HT-29 (cell line): ENCODE results near the gene CD4. TPM values are rescaled to one million over a fixed set of nuclear protein-coding genes. Genes with fewer than 3 reads are reported as not detected.

Experiments
- DNase-seq: peaks from one replicate; pipeline ENCODE4 v3.0.0-alpha.2; 2015; ENCODE audit warnings: low spot score
- total RNA-seq: library from RNA; depleted of rRNA; stranded (reverse); fragments of >200 nt; shearing (Covaris generic); gene quantifications from 2 replicates; pipeline ENCODE4 v1.2.3, GENCODE V29; 2014

The CD4 gene
- total RNA-seq, 1 experiment from 2014 or later = 0.25 TPM

DNA sequence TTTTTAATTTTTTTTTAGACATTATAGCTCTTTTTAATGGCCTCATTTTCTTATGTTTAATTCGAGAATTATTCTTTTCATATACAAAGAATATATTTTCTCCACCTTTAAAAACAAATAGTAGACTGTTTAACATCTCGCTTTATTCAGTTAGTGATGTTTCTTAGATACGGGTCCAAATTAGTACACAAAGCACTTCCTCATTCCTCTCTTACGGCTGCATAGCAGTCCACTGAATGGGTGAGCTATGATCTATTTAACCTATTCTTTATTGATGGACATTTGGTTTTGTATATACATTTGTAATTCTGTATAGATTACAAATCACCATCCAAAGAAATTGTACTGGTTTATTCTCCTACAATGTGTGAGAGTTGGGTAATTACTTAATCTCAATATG lies 24.0 kb downstream of the CD4 start:
- DNase-seq = no peak

DNA sequence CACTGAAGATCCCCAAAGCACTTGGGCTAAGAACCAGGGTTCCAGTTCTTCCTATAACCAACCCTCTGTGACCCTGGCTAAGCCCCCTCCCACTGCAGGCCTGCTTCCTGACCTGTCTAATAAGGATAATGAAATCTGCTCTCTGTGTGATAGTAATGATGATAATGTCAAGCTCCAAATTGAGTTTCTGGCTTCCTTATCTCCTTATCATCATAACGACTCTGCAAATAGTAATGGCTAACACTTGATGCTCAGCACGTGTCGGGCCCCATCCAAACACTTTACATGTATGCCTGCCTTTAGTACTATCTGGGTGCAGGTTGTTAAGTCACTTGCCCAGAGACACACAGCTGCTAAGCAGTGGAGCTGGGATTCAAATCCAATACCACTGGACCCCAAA lies 27.3 kb downstream of the CD4 start:
- DNase-seq = no peak

DNA sequence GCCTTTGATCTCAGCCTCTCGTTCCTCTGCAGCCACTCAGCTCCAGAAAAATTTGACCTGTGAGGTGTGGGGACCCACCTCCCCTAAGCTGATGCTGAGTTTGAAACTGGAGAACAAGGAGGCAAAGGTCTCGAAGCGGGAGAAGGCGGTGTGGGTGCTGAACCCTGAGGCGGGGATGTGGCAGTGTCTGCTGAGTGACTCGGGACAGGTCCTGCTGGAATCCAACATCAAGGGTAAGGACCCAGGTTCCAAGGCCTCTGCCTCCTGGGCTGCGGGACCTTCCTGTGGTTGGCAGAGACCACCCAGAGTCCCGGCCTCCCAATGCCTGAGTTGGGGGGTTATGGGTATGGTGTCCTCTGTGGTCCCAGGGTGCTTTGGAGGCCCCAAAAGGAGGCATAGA lies 27.8 kb downstream of the CD4 start:
- DNase-seq = no peak

DNA sequence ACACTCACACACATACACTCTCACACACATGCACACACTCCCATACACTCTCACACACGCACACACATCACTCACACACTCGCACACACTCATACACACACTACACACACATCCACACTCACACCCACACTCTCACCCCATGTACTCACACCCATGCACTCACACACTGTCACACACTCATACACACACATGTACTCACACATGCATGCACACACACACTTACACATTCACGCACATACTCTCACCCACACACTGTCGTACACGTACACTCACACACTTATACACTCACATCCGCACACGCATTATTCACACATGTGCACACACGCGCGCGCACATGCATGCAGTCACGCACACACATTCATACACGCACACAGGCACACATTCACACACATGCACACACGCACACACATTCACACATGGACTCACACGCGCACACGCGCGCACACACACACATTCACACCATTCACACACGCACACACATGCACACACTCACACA lies 28.4 kb downstream of the CD4 start:
- DNase-seq = no peak

DNA sequence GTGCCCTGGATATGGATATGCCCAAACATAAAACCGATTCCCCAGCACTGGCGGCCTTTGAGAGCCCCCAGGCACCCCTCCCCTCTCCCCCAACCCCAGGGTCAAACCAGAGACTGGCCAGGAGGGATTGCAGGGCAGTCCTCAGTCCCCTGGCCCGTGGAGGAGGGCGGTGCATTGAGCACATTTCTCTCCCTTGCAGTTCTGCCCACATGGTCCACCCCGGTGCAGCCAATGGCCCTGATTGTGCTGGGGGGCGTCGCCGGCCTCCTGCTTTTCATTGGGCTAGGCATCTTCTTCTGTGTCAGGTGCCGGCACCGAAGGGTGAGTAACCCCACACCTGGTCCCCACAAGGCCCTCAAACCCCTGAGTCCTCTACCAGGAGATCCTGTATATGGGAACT lies 28.9 kb downstream of the CD4 start:
- no peak for DNase-seq

DNA sequence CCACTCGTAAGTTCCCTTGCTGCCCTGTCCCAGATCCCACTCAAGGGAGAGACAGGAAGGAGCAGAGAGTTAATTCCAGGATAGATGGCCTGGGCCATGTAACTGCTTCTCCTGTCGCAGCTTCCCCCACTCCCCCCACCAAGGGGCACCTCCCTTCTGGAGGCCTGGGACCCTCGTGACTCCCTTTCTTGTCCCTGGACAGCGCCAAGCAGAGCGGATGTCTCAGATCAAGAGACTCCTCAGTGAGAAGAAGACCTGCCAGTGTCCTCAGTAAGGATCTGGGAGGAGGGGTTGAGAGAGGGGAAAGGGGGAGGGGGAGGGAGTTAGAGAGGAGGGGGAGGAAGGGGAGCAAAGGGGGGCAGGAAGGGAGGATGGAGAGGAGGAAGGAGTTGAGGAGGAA lies 29.3 kb downstream of the CD4 start:
- no peak for DNase-seq

DNA sequence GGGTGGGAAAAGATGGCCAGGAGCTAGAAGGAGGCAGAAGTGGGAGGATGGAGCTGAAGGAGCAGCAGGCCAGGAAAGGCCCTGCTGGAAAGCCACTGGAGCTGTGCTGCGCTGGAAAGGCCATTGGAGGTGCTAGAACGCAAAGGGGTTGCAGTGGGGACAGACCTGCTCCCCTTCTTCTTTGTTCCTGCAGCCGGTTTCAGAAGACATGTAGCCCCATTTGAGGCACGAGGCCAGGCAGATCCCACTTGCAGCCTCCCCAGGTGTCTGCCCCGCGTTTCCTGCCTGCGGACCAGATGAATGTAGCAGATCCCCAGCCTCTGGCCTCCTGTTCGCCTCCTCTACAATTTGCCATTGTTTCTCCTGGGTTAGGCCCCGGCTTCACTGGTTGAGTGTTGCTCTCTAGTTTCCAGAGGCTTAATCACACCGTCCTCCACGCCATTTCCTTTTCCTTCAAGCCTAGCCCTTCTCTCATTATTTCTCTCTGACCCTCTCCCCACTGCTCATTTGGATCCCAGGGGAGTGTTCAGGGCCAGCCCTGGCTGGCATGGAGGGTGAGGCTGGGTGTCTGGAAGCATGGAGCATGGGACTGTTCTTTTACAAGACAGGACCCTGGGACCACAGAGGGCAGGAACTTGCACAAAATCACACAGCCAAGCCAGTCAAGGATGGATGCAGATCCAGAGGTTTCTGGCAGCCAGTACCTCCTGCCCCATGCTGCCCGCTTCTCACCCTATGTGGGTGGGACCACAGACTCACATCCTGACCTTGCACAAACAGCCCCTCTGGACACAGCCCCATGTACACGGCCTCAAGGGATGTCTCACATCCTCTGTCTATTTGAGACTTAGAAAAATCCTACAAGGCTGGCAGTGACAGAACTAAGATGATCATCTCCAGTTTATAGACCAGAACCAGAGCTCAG lies 30.0 kb downstream of the CD4 start:
- no peak for DNase-seq

DNA sequence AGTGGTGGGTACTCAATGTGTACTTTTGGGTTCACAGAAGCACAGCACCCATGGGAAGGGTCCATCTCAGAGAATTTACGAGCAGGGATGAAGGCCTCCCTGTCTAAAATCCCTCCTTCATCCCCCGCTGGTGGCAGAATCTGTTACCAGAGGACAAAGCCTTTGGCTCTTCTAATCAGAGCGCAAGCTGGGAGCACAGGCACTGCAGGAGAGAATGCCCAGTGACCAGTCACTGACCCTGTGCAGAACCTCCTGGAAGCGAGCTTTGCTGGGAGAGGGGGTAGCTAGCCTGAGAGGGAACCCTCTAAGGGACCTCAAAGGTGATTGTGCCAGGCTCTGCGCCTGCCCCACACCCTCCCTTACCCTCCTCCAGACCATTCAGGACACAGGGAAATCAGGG lies 30.8 kb downstream of the CD4 start:
- DNase-seq = no peak

DNA sequence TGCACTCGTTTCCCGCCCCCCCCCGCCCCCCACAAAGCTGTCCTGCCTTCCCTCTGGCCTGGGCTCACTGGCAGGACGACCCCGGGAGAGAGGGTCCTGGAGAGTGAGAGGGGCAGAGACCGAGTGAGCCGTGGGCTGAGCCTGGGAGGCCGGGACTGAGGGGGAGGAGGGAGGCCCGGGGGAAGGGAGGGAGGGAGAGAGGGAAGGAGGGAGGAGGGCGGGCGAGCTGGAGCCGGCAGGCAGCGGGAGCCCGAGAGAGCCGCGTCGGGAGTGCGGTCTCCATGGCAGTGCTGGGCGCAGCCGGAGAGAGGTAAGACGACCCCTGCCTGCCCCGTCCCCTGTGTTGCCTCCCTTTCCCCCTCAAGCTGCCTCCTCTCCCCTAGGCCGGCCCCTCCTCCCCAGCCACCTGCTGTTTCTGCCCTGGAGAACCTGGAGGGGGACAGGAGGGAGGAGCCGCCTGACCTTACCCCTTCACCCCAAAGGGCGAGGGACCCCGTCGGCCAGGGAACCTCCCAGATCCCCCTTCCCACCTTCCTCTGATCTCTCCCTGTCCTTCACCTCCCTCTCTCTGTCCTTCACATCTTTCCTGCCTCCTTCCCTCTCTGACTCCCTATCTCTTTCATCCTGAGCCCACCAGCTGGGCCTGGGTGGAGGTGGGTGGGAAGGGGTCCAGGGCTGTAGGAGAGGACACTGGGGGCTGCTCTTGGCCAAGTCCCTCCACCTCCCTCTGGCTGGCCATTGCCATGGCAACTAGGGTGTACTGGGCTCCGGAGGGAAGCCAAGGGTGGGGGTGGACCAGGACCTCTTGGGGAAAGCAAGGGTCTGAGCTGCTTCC lies 32.5 kb downstream of the CD4 start, which contains the start of gene GPR162:
GPR162 (plus strand) TSS at position 231 of the 835 bp plus-strand sequence. CDS start 2,078 bp downstream, outside the sequence.
- DNase-seq = no peak

DNA sequence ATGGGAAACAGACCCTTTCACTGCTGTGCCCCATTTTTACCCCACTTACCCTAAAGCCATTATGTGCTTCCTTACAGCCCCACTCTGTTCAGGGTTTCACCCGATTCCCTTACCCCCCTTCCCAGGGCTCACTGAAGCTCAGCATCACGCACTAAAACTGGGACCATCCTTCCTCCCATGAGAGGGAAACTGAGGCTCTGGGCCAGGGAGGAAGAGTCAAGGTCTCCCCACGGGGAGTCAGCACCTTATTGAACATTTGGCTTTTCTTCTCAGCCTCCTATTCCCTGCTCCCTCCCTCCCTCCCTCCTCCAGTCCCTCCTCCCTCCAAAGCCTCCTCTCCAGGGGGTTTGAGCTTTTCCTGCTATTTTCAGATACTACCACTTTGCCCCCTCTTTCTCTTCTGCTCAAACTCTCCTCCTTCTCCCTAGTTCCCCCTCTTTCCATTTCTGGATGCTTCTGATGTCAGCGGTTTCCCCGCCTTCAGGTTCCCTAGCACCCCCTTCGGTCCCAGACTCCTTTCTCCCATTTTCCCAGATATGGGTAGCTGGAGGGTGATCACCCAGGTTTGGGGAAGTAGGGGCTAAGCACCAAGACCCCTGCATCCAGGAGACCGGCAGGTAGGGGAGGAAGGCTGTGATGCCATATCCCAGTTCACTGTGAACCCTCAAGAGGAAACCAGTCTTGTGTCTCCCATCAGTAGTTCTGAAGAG lies 33.3 kb downstream of the CD4 start:
- DNase-seq = no peak

DNA sequence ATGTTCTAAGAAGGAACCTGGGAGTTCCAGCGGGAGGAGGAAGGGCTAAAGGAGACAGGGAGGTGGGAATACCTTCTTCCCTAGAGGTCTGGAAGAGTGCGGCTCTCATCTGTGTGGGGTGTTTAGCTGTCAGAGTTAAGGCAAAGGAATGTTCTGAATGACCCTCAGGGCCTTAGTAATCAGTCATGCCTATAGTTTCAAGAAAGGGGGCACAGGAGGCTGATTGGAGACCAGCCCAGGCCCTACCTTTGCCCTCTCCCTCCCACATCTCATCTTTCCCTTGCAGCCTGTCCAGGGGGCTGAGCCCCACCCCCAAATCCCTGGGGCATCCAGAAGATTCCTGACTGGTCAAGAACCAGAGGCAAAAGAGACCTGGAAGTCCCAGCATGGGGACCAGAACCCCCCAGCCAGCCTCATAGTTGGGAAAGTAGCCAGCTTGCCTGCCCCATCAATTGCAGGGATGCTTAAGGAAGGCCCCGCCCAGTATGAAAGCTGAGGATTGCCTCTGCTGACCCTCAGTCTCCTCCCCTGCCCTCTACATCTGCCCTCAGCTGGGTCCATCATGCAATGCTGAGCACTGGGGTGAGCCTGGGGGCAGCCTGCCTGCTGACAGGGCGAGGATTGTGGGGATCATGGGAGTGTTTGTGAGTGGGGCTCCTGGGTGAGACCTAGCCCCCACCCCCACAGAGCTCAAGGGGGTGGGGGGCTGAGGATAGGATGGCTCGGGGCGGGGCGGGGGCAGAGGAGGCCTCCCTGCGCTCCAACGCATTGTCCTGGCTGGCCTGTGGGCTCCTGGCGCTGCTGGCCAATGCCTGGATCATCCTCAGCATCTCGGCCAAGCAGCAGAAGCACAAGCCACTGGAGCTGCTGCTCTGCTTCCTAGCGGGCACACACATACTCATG lies 34.1 kb downstream of the CD4 start:
- DNase-seq = no peak

DNA sequence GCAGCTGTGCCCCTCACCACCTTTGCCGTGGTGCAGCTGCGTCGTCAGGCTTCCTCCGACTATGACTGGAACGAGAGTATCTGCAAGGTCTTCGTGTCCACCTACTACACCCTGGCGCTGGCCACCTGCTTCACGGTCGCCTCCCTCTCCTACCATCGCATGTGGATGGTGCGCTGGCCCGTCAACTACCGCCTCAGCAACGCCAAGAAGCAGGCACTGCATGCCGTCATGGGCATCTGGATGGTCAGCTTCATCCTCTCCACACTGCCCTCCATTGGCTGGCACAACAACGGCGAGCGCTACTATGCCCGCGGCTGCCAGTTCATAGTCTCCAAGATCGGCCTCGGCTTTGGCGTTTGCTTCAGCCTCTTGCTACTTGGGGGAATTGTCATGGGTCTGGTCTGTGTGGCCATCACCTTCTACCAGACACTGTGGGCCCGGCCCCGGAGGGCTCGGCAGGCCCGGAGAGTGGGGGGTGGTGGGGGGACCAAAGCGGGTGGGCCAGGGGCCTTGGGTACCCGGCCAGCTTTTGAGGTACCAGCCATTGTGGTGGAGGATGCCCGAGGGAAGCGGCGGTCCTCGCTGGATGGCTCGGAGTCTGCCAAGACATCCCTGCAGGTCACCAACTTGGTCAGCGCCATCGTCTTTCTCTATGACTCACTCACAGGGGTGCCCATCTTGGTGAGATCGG lies 34.9 kb downstream of the CD4 start:
- DNase-seq = no peak

DNA sequence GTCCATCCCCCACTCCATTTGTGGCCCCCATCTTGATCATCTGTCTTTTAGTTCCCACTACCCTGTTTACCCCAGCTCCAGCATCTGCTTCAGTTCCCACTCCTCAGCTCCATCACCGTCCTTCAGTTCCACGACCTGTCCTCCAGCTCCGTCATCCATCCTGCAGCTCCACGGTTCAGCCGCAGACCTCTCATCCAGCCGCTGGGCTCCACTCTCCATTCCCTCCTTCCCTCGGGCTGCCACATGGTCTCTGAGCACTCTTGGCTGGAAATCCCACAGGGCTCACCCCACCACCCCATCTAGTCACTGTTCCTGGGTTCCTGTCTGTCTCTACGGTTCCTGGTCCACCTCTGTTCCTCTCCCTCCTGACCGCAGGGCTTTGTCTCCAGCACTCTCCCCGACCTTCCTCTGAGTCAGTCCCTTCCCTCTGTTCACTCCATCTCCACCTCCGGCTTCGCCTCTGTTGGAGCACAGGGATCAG lies 35.6 kb downstream of the CD4 start:
- DNase-seq = no peak

DNA sequence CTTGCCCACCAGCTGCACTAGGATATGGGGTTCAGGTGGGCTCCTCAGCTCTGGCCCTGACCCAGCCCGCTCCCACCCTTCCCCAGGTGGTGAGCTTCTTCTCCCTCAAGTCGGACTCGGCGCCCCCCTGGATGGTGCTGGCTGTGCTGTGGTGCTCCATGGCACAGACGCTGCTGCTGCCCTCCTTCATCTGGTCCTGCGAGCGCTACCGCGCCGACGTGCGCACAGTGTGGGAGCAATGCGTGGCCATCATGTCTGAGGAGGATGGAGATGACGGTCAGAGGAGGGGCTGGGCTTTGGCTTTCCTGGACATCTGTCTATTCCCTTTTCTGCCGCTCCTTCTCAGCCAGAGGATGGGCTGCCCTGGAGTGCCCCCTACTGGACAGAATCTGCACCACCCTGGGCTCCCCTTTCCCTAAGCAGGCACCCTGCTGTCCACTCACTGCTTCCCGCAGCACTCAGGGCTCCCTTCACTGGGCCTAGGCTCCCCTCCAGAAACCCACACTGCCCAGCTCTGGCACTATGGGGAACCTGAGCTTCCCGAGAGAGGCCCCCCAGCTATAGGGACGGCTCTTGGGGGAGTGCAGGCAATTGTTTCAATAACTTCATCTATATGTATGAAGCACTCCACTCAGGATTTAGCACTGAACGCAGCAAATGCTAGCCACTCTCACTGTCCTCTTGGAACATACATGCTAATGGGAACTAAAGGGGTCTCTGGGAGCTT lies 36.2 kb downstream of the CD4 start:
- DNase-seq = peak; percentile 79

DNA sequence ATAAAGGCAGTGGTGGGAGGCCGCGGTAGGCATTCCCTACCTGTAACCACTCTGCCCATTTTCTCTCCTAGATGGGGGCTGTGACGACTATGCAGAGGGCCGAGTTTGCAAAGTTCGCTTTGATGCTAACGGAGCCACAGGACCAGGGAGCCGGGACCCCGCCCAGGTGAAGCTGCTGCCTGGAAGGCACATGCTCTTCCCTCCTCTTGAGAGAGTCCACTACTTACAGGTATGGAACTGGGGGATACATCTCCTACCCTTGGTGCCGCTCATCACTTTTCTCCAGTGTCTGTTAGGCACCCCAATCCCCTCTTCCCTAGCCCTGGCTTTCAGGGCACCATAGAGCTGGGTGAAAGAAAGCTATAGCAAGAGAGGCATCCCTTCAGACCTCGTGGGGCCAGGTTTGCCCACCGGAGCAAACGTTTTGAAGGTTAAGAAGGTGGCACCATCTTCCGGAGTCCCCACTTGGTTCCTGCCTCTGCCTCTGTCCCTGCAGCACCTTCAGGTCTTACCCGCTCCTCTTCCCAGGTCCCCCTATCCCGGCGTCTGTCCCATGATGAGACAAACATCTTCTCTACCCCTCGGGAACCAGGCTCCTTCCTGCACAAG lies 36.9 kb downstream of the CD4 start:
- DNase-seq = no peak

DNA sequence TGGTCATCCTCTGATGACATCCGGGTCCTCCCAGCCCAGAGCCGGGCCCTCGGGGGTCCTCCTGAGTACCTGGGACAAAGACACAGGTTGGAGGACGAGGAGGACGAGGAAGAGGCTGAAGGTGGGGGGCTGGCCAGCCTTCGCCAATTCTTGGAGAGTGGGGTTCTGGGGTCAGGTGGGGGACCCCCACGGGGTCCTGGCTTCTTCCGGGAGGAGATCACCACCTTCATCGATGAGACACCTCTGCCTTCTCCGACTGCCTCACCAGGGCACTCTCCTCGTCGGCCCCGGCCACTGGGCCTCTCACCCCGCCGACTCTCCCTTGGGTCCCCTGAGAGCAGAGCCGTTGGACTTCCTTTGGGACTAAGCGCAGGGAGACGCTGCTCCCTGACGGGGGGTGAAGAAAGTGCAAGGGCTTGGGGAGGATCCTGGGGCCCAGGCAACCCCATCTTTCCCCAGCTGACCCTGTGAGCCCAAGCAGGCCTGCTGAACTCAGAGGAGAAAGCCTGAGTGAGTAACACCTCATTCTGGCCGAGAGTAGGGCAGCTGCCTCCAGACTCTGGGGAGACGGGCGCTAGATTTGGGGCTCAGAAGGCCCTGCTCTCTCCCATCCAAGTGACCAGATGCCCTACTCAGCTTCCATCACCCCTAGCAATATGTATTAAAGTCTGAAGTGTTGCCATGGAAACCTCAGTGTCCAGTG lies 37.6 kb downstream of the CD4 start:
- DNase-seq = no peak

DNA sequence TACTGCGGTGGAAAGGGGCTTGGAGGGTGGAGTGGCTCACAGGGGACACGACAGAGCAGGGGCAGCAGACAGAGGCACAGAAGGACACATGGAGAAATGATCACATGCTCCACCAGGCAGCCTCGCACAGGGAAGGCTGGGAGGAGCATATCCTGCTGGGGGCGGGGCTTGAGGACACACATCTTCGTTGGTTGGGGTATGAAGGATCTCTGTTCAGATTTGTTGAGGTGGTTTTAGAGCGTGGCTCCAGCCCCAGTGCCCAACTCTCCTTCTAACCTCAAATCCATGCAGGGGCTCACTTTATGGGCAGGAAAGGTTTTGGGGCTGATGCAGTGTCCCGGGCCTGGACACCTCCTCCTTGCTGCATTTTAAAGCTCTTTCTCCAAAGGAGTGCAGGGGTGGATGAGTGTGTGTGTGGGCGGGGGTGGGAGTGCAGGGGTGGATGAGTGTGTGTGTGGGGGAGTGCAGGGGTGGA lies 38.1 kb downstream of the CD4 start:
- peak; percentile 60 for DNase-seq
